Activated CD8-positive, alpha-beta memory T cell treated with anti-CD3 and anti-CD28 coated beads for 1 hour (primary cell): ENCODE measurements around the gene ARHGEF6.
"Not testable (repeated sequence)": the region's sequence is repeated elsewhere in the genome, so short reads cannot be mapped to it uniquely, and the experiment has no call there.

Experiments
- DNase-seq, 2 donors: peaks; one replicate each; pipeline ENCODE4 v3.0.0-alpha.2; 2020; ENCODE audit warnings: low read depth in 1 of 2; ENCODE audit errors: extremely low read depth in 1 of 2

The ARHGEF6 gene, protein sequence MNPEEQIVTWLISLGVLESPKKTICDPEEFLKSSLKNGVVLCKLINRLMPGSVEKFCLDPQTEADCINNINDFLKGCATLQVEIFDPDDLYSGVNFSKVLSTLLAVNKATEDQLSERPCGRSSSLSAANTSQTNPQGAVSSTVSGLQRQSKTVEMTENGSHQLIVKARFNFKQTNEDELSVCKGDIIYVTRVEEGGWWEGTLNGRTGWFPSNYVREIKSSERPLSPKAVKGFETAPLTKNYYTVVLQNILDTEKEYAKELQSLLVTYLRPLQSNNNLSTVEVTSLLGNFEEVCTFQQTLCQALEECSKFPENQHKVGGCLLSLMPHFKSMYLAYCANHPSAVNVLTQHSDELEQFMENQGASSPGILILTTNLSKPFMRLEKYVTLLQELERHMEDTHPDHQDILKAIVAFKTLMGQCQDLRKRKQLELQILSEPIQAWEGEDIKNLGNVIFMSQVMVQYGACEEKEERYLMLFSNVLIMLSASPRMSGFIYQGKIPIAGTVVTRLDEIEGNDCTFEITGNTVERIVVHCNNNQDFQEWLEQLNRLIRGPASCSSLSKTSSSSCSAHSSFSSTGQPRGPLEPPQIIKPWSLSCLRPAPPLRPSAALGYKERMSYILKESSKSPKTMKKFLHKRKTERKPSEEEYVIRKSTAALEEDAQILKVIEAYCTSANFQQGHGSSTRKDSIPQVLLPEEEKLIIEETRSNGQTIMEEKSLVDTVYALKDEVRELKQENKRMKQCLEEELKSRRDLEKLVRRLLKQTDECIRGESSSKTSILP

DNA sequence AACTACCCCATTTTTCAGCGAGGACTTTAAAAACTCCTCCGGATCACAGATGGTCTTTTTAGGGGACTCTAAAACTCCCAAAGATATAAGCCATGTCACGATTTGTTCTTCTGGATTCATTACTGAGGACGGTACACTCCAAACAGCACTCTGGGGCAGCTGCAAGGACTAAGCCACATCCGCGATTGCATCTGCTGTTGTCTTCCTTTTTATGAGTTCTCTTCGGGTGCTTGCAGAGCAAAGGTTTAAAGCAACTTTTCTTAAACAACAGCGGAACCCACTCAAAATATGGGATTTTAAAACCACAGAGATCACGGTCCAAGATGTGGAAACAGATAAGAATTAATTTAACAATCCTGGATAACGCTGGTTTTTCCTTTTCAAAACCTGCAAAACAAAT, at the start of gene ARHGEF6:
Gene ARHGEF6 (minus strand): TSS at position 170 of the 400 bp plus-strand sequence. CDS start 50 bp downstream, at position 120.
- no peak for DNase-seq

DNA sequence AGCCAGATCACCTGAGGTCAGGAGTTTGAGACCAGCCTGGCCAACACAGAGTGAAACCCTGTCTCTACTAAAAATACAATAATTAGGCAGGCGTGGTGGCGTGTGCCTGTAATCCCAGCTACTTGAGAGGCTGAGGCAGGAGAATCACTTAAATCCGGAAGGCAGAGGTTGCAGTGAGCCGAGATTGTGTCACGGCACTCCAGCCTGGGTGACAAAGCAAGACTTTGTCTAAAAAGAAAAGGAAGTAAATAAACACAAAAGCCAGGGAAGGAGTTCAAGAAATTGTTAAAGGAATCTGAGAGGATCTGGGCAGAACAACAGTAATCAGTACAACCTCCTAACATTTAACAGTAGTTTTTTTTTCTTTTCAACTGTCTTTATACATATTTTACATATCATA, 48.7 kb upstream of the ARHGEF6 start:
- no peak for DNase-seq

DNA sequence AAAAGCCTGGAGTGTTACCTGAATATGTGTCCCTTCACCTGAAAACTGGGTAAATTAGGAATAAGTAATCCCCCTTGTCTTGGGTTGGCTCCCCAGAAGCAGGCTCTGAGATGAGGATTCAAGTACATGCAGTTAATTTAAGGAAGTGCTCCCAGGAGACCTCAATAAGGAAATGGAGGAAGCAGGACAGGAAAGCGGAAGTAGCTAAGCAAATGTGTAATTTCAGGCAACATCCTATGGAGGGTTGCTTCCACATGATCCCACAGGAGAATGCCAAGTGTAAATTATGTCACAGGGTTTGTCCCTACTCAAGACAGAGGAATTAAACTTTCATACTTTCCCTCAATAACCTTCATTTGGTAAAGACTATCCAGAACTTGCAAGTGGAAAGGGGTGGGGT, 48.1 kb upstream of the ARHGEF6 start:
- no peak for DNase-seq

DNA sequence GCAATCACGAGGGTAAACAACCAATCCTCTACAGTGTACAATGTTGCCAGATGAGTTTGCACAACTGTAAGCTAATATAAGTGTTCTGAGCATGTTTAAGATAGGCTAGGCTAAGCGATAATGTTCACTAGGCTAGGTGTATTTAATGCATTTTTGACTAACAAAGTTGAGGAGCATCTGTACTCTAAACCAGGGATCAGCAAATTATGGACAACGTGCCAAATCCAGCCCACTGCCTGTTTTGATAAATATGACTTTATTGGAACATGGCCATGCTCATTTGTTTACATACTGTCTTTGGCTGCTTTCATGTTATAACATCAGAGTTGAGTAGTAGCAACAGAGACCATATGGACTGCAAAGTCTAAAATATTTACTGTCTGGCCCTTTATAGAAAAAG, 46.3 kb upstream of the ARHGEF6 start:
- DNase-seq = no peak

DNA sequence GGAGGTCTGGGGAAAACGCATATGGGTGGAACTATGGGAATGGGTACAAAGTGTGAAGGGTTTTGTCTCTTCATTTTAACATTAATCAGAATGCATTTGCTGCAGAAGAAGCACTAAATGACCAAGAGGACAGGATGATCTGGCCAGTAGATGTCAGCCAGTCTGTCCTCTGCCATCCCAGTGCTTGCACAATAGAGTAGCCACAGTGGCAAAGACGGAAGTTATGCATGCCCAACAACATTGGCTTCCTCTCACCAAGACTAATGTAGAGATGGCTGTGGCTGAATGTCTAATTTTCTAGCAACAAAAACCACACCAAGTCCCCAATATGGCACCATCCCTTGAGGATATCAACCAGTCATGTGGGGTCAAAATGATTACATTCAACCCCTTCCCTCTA, 45.0 kb upstream of the ARHGEF6 start:
- DNase-seq = no peak

DNA sequence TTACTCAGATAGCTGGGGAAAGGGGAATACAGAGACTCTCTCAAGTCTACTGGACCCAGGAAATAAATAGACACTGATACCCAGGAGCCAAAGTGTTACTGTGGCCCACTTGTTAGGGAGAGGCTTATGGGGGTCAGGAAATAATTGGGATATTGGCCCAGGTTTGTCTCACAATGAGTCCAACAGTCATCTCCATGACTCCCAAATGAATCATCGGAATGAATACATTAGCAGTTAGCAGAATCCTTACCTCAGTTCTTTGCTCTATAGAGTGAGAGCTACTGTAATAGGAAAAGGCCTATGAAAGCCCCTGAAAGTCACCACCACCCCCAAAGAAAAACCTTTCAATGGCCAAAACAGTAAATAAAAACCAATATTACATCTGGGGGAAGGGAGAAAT, 42.4 kb upstream of the ARHGEF6 start:
- DNase-seq = no peak

DNA sequence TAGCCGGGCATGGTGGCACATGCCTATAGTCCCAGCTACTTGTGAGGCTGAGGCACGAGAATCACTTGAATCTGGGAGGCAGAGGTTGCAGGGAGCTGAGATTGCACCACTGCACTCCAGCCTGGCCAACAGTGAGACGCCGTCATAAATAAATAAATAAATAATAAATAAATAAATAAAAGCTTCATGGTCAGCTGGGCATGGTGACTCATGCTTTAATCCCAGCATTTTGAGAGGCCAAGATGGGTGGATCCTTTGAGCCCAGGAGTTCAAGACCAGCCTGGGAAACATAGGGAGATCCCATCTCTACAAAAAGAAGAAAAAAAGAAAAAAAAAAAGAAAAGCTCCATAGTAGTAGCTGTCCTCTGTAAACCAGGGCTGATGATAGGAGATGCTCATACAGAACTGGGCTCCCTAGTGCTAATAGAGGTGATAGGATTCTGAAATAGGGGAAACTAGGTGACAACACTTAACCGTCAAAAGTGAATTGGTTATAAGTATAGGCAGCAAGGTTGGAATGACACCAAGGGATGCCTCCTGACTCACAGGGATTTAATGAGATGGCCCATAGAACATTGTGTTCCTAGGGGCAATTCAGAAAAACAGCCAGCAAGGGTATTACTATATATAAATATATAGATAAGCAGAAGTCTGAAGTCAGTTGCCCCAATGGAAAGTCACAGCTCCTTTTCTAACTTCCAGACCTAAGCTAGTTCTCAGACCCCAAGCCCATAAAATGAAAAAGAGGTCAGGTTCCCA, 41.8 kb upstream of the ARHGEF6 start:
- DNase-seq = no peak

DNA sequence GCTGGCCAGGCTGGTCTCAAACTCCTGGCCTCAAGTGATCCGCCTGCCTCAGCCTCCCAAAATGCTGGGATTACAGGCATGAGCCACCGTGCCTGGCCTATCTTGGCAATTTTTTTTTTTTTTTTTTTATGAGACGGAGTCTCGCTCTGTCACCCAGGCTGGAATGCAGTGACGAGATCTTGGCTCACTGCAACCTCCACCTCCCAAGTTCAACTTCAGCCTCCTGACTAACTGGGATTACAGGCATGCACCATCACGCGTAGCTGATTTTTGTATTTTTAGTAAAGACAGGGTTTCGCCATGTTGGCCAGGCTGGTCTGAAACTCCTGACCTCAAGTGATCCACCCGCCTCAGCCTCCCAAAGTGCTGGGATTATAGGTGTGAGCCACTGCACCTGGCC, 39.0 kb upstream of the ARHGEF6 start:
- DNase-seq = not testable (repeated sequence)

DNA sequence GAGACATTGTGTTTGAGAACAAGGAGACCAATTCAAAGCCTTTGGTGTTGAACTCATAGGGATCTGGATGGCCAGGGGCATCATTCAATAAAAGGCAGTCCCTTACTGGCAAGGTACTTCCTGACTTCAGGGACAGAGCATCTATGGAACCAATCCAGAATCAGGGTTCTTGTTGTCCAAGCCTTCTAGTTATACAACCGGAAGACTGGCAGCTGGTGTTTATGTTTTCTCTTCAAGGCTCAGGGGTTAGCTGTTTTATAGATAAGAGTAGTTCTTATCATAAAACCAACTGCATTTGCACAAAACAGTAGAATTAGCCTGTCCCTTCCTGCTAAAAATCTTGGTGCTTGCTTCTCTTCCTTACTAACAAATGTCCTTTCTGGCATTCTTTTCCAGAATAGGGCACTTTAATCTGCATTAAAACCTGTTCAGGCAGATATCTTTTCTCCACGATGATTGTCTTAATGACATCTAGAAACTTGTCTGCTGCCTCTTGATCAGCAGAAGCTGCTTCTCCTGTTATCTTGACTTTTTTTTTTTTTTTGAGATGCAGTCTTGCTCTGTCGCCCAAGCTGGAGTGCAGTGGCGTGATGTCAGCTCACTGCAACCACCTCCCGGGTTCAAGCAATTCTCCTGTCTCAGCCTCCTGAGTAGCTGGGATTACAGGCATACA, 38.4 kb upstream of the ARHGEF6 start:
- no peak for DNase-seq

DNA sequence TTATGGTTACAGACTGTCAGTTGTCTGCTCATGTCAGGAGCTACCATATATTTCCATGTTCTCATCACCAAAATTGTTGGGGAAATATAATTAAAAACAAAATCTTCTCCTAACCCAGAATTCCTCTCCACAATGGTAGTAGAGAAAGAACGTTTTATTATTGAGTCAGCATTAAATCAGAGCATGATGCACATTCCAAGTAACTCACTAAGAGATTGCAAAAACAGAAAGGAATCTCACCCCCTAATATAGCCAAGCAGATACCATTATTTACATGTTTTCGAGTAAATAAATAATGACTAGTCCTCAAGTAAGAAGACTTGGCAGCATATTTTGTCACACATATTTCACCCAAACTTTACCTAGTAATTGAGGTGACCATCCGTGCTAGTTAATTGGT, 36.2 kb upstream of the ARHGEF6 start:
- no peak for DNase-seq

DNA sequence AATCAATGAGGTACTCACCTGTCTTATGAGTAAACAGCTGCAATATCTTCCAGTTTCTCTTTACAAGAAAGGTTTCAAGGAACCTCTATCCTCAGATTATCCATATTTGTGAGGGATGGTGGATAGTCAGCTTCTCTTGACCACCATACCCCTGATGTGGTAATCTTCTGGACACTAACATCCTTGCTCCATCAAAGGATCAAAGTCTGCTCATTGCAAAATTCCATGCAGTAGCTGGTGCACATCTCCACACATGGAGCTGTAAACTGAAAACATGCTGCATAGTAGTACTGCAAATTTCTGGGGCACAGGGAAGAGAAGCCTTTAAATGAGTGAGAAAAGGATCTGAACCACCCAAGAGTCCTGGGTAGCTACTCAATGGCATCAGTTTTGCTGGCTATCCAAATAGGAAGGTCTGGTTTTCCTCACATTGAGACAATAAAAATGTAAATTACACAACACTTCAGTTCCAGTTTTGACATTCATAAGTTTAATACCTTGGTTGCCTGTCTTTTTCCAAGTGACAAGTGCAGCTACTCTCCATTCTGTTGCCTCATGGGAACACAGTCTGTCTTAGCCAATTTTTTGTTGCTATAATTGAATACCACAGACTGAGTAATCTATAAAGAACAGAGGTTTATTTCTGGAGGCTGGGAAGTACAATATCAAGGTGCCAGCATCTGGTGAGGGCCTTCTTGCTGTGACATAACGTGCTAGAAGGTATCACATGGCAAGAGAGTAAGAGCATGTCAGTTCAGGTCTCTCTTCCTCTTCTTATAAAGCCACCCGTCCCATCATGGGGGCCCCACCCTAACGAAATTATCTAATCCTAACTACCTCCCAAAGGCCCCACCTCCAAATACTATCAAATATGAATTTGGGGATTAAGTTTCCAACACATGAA, 34.4 kb upstream of the ARHGEF6 start:
- DNase-seq = no peak

DNA sequence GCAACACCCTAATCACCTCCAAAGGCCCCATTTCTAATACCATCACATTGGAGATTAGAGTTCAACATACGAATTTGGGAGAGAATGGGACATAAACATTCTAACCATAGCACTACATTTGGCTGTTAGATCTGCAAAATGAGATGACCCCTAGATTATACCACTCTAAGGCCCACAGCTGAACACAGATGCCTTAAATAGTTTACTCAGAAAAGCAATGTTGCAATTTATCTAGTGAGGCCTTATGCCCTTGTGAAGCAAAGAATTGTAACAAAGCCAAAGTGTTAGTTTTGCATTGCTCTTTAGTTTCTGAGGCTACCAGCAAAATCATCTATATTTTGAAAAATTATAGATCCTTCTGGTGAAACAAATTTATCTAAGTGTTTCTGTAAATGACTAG, 31.6 kb upstream of the ARHGEF6 start:
- no peak for DNase-seq

DNA sequence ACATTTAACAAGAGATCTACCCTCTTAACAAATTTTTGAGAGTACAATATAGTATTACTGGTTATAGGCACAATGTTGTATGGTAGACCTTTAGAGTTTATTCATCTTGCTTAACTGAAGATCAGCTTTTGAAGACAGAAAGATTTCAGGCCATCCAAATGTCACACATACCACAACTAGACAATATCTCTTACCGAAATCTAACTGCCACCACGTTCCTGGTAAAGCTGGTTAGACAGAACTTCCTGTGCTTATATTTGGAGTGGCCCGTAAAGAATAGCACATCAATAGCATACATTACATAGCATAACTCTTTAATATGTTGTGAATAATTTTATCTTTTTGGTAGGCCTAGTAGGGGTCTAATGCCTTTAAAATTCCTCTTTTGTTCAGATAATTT, 29.8 kb upstream of the ARHGEF6 start:
- no peak for DNase-seq

DNA sequence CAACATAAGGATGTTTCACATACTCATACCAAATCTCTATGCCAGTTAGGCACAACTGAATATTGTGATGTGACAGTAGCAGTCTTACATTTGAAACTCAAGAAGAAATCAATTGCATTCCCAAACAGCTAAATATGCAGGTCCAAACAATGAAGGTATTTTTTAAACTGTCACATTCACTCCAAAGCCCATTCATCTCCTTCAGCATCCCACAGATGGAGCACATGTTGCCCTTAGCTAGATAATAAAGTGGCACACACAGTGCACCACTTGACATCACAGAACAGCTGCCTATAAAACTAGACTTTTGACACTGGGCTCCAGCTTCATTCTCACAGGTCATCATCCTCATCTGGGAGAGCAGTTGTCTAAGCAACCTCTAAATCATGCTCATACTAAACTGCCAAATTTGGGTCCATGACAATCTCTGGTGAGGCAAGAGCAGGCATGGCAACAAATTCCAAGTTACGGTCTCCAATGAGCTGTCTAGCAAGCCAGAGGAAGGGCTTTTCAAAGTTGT, 26.2 kb upstream of the ARHGEF6 start:
- no peak for DNase-seq

DNA sequence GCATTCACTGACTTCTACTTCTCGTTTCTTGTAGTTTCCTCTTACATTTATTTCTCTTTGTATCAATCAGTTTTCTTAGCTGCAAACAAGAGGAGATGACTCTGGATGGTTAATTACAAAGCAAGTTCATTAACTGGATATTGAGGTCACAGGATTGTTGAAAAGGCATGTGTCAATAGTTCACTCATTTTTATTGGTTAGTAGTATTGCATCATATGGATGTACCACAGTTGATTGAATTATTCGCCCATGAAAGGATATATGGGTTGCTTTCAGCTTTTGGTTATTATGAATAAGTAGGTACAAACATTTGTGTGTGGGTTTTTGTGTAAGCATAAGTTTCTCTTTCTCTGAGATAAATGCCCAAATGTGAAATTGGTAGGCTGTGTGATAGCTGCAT, 21.8 kb upstream of the ARHGEF6 start:
- DNase-seq = no peak

DNA sequence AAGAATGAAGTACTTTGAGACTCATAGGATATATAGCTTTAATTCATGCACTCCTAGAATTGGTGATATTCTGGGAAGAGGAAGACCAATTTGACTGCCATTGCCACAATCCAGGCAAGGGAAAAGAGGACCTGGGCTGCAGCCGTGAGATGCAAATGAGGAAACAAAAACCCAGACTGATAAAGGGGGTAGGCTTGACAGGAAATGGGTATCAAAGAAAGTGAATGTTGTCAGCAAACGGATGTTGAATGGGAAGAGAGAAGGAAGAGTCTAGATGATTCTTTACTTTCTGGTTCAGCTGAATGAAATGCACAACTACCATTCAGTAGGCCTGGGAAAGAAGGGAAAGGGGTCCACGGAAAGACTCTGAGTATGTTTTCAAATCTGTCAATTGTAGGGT, 17.1 kb upstream of the ARHGEF6 start:
- DNase-seq = no peak

DNA sequence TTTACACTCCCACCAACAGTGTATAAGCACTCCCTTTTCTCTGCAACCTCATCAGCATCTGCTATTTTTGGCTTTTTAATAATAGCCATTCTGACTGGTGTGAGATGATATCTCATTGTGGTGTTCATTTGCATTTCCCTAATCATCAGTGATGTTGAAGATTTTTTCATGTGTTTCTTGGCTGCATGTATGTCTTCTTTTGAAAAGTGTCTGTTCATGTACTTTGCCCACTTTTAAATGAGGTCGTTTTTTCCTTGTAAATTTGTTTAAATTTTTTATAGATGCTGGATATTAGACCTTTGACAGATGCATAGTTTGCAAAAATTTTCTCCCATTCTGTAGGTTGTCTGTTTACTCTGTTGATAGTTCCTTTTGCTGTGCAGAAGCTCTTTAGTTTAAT, 14.4 kb upstream of the ARHGEF6 start:
- DNase-seq = not testable (repeated sequence)

DNA sequence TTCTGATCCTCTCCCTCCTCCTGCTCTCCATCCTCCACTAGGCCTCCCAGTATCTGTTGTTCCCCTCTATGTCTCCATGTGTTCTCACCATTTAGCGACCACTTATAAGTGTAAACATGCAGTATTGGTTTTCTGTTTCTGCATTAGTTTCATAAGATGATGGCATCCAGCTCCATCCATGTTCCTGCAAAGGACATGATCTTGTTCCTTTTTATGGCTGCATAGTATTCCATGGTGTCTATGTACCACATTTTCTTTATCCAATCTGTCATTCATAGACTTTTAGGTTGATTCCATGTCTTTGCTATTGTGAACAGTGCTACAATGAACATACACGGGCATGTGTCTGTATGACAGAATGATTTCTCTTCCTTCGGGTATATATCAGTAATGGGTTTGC, 13.9 kb upstream of the ARHGEF6 start:
- DNase-seq = not testable (repeated sequence)

DNA sequence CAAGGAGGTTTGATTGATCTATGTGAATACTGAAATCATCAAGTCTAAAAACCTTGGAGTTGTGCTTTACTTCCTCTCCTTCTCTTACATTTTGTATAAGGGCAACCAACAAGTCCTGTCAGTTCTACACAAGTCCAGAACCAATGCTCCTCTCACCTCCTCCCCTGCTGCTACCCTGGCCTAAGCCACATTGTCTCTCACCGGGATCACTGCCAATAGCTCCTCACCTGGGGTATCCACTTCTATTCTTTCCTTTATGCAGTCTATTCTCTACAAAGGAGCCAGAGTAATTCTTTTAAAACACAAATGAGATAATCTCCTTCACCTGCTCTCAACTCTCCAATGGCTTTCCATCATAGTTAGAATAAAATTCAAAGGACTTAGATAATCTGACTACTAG, 13.3 kb upstream of the ARHGEF6 start:
- no peak for DNase-seq

DNA sequence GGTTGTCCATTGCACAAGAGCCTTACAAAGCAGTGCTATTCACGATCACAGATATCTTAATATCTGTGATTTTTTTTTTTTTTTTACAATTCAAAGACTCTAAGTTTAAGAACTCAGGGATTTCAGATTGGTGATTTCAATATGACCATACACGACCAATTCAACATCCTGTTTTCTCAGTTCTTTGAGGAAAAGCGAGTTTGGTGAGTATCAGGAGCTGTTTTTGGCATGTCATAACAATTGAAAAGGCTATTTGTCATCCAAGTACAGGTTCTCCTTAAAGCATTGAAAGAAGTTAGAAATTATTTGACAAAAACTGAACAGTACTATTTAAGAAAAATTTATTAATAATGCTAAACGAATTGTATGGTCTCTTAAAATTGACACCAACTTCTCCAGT, 9.1 kb upstream of the ARHGEF6 start:
- DNase-seq = no peak
